Fibroblast of pulmonary artery (primary cell): ENCODE results near the gene OR2T29.
"Not testable (repeated sequence)": the region's sequence is repeated elsewhere in the genome, so short reads cannot be mapped to it uniquely, and the experiment has no call there.

Experiments
- DNase-seq: peaks from one replicate; pipeline ENCODE4 v3.0.0-alpha.2; 2010; ENCODE audit warnings: low read depth
- H3K4me3 ChIP-seq: replicated peaks from 2 replicates; pipeline ENCODE4 v1.5.1; 2011; ENCODE audit warnings: low read depth, mild to moderate bottlenecking, control low read depth, low read length, moderate library complexity
- TF ChIP-seq, protein P1 (sequence below): IDR thresholded peaks from 2 replicates; pipeline ENCODE4 v1.5.1; 2011; ENCODE audit warnings: mild to moderate bottlenecking, control low read depth, low read length, inconsistent platforms; ENCODE audit errors: missing control alignments

Gene OR2T29

DNA sequence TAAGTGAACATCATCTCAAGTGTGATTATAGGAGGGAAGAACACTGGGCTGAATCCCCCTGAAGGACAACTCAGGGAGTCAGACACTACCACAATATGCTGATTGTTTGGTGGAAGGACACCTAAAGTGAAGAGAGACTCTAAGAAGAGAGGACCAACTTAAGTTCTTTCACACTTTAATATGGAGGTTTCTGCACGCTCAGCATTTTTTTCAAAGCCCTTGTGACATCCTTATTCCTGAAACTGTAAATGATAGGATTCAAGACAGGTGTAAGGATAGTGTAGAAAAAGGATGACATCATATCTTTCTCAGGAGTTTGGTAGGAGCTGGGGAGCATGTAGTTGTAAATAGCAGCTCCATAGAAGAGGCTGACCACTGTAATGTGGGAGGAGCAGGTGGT, 30.1 kb upstream of the OR2T29 start:
- no peak for DNase-seq
- TF ChIP-seq, protein P1, sequence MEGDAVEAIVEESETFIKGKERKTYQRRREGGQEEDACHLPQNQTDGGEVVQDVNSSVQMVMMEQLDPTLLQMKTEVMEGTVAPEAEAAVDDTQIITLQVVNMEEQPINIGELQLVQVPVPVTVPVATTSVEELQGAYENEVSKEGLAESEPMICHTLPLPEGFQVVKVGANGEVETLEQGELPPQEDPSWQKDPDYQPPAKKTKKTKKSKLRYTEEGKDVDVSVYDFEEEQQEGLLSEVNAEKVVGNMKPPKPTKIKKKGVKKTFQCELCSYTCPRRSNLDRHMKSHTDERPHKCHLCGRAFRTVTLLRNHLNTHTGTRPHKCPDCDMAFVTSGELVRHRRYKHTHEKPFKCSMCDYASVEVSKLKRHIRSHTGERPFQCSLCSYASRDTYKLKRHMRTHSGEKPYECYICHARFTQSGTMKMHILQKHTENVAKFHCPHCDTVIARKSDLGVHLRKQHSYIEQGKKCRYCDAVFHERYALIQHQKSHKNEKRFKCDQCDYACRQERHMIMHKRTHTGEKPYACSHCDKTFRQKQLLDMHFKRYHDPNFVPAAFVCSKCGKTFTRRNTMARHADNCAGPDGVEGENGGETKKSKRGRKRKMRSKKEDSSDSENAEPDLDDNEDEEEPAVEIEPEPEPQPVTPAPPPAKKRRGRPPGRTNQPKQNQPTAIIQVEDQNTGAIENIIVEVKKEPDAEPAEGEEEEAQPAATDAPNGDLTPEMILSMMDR: no peak
- H3K4me3 ChIP-seq: no peak overlapping the region

DNA sequence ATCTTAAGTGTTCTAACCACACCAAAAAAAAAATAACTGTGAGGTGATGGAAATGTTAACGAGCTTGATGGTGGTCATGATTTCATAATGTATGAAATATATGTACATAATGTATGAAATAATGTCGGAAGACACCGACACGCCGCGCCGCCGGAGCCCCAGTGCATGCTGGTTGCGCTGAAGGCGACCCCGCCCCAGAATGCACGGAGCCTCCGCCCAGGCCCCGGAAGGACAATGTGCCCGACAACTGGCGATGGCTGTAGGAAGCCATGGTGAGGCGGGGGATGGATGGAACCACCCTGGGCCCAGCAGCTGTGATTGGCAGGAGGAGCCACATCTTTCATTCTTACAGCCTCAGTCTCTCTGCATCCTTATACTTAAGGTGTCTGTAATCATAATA, 27.5 kb upstream of the OR2T29 start:
- no peak overlapping the region for H3K4me3 ChIP-seq
- TF ChIP-seq, protein P1: no peak
- no peak for DNase-seq

DNA sequence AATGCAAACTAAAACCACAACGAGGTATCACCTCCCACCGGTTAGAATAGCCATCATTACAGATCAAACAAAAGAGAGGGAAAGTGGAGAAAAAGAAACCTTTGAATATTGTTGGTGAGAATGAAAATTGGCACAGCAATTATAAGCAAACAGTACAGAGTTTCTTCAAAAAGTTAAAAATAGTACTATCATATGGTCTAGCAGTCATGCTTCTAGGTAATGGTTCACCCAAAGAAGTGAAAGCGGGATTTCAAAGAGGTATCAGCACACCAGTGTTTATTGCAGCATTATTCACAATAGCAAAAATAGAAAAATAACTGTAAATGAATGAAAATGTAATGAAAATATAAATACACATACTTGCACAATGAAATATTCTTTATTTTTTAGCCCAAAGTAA, 26.8 kb upstream of the OR2T29 start:
- TF ChIP-seq, protein P1: no peak
- H3K4me3 ChIP-seq: no peak overlapping the region

DNA sequence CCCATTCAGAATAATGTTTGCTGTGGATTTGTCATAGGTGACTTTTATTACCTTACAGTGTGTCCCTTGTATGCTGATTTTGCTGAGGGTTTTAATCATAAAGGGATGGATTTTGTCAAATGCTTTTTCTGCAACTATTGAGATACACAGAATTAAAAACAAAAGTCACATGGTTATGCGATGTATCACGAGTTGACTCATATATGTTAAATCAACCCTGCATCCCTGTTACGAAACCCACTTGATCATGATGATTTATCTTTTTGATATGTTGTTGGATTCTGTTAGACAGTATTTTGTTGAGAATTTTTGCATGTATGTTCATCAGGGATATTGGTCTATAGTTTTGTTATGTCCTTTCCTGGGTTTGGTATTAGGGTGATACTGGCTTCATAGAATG, 22.7 kb upstream of the OR2T29 start:
- TF ChIP-seq, protein P1: no peak
- DNase-seq: no peak
- H3K4me3 ChIP-seq: no peak overlapping the region

More for the DNA sequence above, 26.8 kb upstream of the OR2T29 start:
- DNase-seq: no peak

DNA sequence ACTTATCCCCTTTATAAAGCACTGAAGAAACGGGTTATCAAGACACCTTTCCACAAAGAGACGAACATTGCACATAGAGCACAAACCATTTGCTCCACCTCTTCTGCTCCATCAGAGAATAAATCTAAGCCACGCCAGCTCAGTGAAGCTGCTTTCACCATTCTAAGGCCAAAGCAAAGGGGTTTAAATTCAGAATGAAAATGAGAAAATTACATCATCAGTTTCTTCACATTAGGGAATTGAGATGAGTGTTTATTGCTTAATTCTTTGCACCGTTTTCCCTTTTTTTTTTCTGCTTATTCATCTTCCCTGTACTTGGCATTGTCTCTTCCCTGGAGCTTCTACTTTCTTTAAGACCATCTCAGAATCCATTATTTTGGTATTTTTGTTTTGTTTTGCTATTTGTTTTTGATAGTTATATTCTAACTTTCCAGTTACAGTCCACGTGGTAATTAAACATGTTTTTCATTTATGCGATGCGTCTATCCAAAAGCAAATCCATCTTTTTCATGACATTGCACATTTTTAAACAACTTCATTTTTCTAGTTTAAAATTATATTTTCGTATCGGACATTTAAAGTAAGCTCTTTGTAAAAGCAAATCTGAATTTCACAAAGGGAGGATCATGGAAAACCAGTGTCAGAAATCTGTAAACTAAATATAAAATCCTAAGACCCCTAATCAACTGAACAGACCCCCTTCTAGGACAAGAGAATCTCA, 13.8 kb upstream of the OR2T29 start:
- DNase-seq: no peak
- H3K4me3 ChIP-seq: no peak overlapping the region
- TF ChIP-seq, protein P1: no peak

DNA sequence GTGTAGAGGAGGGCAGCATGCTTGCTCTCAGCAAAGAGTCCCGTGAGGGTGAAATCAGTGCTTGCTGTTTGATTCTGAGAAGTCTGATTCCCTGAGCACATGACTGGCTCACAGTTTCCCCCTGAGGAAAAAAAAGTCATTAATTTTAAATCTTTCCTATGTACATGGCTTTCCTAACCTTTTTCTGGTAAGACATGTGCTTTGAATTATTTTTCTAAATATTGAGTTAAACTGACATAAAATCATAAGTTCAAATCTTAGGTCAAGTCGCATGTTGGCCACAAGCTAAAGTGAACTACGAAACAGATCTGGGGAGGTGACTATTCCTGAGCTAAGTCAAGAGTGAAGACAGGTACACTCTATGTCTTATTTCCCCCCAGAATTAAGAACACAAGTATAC, 12.1 kb upstream of the OR2T29 start, which contains the start of gene OR2T34:
Gene OR2T34 (minus strand): TSS at position 101 of the 400 bp plus-strand sequence. CDS start 0 bp downstream, at position 101.
- not testable (repeated sequence) for H3K4me3 ChIP-seq

DNA sequence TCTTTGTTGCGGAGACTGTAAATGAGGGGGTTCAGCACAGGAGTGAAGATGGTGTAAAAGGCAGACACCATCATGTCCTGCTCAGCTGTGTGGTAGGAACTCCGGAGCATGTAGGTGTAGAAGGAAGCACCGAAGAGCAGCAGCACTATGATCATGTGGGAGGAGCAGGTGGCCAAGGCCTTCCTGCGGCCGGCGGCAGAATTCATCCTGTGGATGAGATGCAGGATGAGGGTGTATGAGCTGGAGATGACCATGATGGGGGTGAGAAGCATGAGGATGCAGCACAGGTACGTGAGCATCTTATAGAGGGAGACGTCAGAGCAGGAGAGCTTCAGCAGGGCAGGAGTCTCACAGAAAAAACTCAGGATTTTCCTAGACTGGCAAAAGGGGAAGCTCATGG, 11.3 kb upstream of the OR2T29 start:
- DNase-seq: not testable (repeated sequence)

More for the DNA sequence above, 12.1 kb upstream of the OR2T29 start, which contains the start of gene OR2T34:
- DNase-seq: not testable (repeated sequence)

DNA sequence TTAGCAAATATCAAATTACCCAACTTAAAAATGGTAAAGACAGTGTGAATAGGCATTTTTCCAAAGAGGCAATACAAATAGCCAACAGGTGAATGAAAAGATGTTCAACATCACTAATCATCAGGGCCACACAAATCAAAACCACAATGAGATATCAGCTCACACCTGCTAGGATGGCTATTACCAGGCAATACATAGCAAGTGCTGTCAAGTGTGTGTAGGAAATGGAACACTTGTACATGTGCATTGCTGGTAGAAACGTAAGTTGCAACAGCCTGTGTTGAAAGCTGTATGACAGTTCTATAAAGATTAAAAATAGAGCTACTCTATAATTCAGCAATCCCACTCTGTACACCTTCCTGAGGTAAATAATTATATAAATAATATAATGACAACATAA, 9.5 kb upstream of the OR2T29 start:
- not testable (repeated sequence) for DNase-seq, H3K4me3 ChIP-seq

More for the DNA sequence above, 11.3 kb upstream of the OR2T29 start:
- H3K4me3 ChIP-seq: not testable (repeated sequence)

DNA sequence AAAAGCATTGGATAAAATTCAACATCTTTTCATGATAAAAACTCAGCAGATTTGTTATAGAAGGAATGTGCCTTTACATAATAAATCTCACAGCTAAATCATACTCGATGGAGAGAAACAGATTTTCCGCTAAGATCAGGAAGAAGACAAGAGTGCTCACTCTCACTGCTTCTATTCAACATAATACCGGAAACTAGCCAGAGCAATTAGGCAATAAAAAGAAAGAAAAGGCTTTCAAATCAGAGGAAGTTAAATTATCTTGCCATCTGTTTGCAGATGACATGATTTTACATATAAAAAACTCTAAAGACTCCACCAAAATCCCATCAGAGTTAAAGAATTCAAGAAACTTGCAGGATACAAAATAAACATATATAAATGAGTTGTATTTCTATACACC, 8.2 kb upstream of the OR2T29 start:
- not testable (repeated sequence) for DNase-seq, H3K4me3 ChIP-seq

DNA sequence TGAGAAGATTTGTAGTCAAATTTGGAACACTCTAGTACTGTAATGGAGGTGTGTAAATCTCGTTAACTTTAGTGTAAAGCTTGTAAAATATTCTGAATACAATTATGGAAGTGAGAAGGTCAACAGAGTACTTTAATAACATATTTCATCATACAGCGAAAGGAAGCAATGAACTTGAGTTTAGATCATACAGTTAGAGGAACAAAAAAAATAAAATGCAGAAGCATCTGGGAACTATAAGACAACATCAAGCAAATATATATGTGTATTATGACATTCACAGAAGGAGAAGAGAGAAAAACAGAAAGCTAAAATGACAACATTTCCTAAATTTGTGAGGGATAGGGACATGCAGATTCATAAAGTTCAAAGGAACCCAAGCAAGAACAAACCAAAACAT, 6.5 kb upstream of the OR2T29 start:
- DNase-seq, H3K4me3 ChIP-seq: not testable (repeated sequence)

DNA sequence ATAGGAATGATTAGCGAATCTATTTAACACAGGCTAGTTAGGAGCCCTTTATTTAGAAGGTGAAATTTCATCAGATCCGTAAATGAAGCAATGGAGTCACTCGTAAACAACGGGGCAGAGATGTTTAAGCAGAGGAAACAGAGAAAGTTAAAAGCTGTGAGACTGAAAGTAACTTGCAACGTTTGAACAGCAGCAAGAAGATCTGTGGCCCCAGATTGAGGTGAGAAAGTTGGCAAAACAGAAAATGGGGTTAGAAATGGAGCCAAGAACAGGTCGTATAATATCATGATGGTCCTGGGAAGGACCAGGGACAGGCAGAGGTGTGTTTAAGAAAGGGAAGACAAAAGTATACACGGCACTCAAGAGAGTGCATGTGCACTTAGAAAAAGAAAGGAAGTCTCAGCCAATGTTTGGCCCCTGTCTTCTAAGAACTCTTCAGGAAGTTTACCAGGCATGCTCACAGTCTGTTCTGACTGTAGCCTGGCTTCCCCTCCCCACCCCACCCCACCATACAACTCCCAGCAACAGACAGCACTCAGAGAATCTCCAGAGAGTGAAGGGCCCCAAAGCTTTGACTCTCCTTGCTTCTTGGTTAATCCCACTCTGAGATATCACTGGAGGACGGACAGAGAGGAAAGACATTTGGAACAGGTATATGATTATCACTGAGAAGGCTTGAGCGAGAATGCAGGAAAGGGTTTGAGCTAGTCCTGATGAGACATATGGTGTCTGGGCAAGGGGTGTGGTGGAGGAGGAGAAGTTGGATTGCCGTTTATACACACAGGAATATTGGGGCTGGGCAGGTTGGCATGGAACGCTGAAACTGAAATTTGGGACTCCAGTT, 3.2 kb upstream of the OR2T29 start:
- not testable (repeated sequence) for H3K4me3 ChIP-seq, DNase-seq

DNA sequence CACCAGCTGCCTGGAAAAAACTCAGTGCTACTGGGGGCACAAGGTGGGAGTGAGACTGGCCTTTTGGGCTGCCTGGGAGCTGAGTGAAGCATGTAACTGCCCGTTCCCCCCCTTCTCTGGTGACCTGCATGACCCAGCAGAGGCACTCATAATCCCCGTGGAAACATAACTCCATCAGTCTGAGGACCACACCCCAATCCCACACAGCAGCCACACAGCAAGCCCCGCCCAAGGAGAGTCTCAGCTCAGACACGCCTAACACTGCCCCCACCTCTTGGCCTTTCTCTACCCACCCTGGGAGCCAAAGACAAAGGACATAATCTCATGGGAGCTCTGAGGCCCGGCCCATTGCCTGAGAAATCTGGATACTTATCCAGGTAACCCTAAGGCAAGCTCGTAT, 11.5 kb downstream of the OR2T29 start:
- H3K4me3 ChIP-seq, DNase-seq: not testable (repeated sequence)
